NT2/D1 (cell line): ENCODE measurements around the gene PLPP1.

Experiments
- YY1 ChIP-seq: IDR thresholded peaks from 2 replicates; pipeline ENCODE4 v1.6.1; 2011; ENCODE audit not compliant: insufficient read length, insufficient read depth
- ZNF274 ChIP-seq: IDR thresholded peaks from 2 replicates; pipeline ENCODE4 v1.6.1; 2011; ENCODE audit warnings: mild to moderate bottlenecking, low read depth, low read length

DNA sequence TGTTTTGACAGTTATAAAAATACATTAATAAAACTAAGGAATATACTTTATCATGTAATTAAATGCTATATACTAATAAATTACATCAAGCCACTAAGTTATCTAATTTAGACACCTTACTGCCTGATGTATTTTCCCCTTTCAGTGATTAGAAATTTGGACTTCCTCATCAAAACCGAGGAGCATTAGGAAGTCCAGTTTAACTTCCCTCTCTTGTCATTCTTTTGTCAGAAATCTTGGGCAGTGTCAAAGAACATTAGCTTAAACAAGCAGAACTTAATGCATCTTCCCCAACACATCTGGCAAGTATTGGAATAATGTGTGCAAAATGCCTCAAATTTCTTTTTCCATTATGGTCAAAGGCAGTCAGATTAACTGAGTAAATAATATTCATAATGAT, 81.6 kb downstream of the PLPP1 start:
- TF ChIP-seq ZNF274 (no peak), YY1 (no peak)
